ENCODE results near the gene HBG1.

- TF ChIP-seq ZC3H10 (CRISPR knock-in tag; IDR thresholded peaks at IDR 0.05) (no peak), ZNF8 (CRISPR knock-in tag; IDR thresholded peaks at IDR 0.05) (no peak), ESRRG (CRISPR knock-in tag; IDR thresholded peaks at IDR 0.05) (no peak), CSDC2 (CRISPR knock-in tag; IDR thresholded peaks at IDR 0.05) (no peak), ARNTL (CRISPR knock-in tag; IDR thresholded peaks at IDR 0.05; ENCODE audit: borderline replicate concordance, low read depth) (no peak)
Measured at GRCh38 chr11:5290106-5290505, 40.4 kb upstream of the HBG1 start.

All from SK-N-SH treated with all-trans-retinoic acid at 6 μM for 48 hours (cell line).